Measurements from ENCODE around the gene LEF1. TPM values are rescaled to one million over a fixed set of nuclear protein-coding genes. Genes with fewer than 3 reads are reported as not detected.

Gene LEF1
- total RNA-seq, 4 donors from 2014 or later = 2.2 to 8.3 (median 3.7) TPM

DNA sequence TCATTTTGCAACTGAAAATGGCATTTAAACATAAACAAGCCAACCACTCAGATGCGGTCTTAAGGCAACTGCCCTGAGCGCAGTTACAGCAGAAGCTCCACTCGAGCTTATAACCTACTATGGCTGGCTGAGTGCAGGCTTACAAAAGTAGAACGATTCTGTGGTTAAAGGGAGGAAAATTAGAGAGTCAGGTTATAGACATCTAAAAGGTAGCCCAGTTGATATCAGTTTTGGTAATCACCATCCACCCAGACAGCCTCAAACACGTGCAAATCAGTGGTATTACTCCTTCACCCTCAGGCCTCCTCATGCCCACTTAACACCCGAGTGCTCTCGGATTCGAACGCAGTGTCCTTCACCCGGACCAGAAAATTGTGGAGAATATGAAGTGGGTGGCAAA lies 3.1 kb downstream of the LEF1 start:
- no peak for DNase-seq (ENCODE audit: low spot score)
- no peak for ATAC-seq (ENCODE audit: low FRiP score)
- TF ChIP-seq, protein P1, sequence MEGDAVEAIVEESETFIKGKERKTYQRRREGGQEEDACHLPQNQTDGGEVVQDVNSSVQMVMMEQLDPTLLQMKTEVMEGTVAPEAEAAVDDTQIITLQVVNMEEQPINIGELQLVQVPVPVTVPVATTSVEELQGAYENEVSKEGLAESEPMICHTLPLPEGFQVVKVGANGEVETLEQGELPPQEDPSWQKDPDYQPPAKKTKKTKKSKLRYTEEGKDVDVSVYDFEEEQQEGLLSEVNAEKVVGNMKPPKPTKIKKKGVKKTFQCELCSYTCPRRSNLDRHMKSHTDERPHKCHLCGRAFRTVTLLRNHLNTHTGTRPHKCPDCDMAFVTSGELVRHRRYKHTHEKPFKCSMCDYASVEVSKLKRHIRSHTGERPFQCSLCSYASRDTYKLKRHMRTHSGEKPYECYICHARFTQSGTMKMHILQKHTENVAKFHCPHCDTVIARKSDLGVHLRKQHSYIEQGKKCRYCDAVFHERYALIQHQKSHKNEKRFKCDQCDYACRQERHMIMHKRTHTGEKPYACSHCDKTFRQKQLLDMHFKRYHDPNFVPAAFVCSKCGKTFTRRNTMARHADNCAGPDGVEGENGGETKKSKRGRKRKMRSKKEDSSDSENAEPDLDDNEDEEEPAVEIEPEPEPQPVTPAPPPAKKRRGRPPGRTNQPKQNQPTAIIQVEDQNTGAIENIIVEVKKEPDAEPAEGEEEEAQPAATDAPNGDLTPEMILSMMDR (IDR thresholded peaks at IDR 0.05) = no peak

DNA sequence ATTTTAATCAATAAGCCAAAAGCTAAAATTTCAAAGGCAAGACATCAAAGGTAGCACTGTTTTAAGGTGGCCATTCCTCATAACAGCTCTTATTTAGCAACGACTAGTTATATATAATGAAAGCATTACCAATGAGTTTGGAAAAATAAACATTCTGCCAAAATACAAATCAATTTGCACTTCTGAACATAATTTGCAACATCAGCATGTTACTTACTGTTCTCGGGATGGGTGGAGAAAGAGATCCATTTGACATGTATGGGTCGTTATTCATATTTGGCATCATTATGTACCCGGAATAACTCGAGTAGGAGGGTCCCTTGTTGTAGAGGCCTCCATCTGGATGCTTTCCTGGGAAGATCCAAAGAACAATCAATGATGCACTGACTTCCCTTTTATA lies 5.4 kb downstream of the LEF1 start:
- no peak for ATAC-seq (ENCODE audit: low FRiP score)
- TF ChIP-seq, protein P1 (IDR thresholded peaks at IDR 0.05) = no peak
- DNase-seq (ENCODE audit: low spot score) = no peak

DNA sequence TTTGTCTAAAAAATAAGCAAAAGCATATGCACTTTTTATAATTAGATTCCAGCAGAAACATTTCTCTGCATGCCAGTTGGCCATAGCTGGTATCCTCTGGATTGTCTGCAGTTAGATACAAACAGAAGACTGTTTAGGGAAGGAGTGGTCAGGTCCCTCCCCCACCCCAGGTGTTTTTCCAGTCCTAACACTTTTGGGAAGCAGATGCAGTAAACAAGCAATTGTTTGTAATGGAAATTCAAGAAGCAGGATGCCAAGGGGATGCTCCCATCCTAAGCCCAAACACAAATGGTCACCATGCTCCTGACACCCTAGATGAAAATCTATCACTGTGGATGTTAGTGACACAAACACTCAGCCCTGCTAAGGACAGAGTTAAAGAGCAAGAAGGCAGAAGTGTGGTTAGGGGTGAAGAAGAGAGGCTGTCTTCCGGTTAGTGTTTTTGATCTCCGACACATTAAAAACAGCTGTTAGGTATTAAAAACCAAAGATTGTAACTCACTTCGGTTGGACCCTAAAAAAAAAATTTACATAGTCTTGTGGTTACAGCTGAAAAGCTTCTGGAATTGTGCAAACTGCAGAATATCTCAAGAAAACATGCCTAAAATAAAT lies 7.9 kb downstream of the LEF1 start:
- DNase-seq (ENCODE audit: low spot score) (no peak), ATAC-seq (ENCODE audit: low FRiP score) (no peak)
- TF ChIP-seq, protein P1 (IDR thresholded peaks at IDR 0.05) = no peak

DNA sequence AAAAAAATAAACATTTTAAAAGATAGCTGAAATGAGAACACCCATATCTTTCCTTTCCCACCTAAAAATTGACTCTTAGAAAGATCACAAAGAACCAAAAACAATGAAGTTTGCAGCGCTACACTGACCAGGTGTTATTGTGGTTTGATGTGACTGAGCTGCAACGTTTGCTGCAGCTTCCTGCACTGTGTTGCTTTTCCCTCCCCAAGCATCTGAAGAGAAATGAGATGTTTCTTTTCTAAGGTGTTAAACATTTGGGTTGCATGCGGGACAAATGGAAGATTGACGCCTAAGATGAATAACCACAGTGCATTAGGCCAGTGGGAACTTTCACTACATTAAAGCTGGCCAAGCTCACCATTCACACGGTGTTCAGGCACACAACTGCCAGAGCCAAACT lies 8.9 kb downstream of the LEF1 start:
- DNase-seq (ENCODE audit: low spot score) = no peak
- no peak for ATAC-seq (ENCODE audit: low FRiP score)
- TF ChIP-seq, protein P1 (IDR thresholded peaks at IDR 0.05) = no peak

DNA sequence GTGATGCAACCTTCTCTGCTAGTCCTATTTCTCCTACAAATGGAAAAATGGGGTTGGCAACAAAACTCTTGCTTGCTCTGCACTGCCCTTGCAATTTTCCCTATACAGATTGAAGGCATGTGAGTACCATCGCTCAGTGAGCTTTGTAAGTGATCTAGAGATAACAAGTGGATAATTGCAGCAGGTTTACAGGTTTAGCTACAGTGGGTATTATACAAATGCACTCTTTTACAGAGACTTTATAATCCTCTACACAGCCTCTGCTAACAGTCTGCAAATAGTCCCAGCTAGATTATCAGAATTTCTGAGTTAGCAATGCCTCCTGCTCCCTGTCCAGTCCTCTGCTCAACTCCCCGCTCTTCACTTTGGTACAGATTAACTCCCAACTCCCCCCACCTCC lies 11.1 kb downstream of the LEF1 start:
- DNase-seq (ENCODE audit: low spot score) (no peak), ATAC-seq (ENCODE audit: low FRiP score) (no peak)
- TF ChIP-seq, protein P1 (IDR thresholded peaks at IDR 0.05) = no peak

DNA sequence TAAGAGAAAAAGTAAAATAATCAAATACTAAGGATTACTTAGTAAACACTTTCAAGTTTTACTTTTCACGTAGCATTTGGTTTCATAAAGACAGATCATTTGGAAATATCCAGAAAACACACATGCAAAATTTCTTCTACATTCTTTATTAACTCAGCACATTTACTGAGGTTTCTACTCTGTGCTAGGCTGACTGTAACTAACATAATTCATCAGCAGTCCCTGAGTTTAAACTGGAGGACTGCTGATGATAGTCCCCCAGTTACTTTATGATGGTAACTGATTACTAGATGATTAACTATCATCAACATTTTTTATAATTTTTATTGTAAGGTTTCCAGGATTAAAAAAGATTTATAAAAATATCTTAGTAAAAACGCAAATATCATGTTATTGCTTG lies 12.3 kb downstream of the LEF1 start:
- no peak for ATAC-seq (ENCODE audit: low FRiP score)
- DNase-seq (ENCODE audit: low spot score) = no peak
- TF ChIP-seq, protein P1 (IDR thresholded peaks at IDR 0.05) = no peak

DNA sequence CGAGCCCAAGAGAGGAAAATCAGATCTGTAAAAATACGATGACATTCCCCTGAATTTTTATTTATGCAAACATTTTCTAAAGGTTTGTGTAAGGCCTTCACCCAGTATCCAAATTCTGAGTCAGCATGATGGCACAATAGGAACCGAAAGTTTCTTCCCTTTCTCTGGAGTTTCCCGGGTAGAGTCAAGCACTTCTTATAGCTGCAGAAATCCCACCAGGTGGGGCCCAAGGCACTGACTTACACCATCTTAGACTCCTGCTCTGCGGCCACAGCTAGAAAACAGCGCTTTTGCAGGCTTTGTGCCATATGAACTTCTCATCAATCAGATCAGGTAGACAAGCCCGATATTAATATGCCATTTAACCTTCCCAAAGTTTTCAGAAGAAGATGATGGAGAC lies 13.4 kb downstream of the LEF1 start:
- ATAC-seq (ENCODE audit: low FRiP score) (no peak), DNase-seq (ENCODE audit: low spot score) (no peak)
- TF ChIP-seq, protein P1 (IDR thresholded peaks at IDR 0.05) = no peak
